HG03066 (cell line): ENCODE data around the gene VEPH1.

ENCODE experiments used
- ATAC-seq: cut with Tn5 transposase; IDR thresholded peaks from one replicate; pipeline ENCODE4 v1.9.1; 2021; ENCODE audit warnings: low read depth; ENCODE audit not compliant: unreplicated experiment

Gene VEPH1

DNA sequence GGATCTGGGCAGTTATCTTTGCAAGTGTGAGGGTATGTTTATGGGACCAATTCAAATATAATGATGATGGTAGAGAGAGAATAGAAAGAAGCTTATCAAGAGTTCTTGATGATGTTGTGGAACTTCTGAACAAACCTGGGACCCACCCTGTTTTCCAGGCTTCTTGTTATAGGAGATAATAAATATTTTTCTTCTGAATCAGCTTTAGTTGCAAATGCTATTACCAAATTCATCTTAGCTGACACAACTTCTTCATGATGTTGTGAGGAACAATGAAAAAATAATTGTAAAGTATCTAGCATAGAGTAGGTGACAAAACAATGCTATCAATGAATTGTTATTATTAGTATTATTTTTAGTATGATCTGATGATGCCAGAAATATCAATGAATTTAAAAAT, 110.1 kb downstream of the VEPH1 start:
- ATAC-seq: no peak

DNA sequence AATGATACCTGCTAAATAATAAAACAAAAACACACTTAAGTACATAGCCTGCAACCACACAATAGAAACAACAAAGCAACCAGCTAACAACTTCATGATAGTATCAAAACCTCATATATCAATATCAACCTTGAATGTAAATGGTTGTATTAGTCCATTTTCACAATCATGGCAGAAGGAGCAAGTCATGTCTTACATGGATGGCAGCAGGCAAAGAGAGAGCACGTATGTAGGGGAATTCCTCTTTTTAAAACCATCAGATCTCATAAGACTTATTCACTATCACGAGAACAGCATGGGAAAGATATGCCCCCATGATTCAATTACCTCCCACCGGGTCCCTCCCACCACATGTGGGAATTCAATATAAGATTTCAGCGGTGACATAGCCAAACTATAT, 111.1 kb downstream of the VEPH1 start:
- no peak for ATAC-seq

DNA sequence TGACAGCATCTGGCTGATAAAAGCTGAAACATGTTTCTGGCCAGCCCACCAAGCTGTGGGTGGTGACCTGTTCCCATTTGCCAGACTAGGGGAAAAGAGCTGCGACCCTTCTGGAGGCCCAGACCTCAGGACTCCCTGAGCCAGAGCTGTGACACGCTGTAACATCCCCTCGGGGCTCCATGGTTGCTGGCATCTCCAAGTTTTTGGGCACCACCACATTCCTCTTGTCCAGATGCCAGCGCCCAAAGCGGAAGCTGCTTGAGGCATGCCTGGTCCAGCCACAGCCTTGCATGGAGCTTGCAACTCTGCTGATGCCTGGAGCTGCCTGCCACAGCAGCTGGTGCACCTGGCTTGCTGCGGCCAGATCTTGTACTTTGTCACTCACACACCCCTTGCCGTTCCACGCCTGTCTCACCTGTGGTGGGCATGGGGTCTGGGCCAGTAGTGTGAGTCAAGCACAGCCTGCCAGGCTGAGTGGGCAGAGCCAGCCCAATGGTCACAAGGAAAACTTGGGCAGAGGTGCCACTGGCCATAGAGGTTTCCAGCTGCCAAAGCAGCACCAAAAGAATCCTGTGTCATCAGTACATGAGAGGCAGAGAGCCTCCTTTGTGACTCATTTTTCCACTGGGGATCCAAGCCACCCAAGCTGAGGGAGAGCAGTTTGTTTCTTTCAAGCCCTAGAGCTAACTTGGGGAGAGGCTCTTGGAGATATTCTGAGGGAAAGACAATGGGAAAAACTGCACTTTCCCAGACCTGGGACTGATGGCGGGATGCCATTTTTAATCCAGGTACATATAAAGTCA, 112.3 kb downstream of the VEPH1 start:
- no peak for ATAC-seq

DNA sequence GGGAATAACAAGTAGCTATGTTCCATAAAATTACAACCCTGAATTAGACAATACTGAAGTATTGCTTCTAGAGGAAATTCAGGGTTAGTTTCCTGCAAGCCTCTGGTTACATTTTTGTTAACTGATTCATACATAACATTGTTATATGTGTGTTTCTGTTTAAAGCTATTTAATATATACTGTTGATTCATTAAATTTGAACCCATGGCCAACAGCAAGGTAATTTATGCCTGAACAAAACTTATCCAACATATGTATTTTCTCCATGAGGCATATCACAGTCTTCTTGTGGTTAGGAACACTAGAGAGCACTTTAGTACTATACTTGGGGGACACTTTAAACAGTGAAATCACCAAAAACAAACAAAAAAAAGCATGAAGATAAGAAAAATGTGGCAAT, 114.2 kb downstream of the VEPH1 start:
- ATAC-seq: no peak

DNA sequence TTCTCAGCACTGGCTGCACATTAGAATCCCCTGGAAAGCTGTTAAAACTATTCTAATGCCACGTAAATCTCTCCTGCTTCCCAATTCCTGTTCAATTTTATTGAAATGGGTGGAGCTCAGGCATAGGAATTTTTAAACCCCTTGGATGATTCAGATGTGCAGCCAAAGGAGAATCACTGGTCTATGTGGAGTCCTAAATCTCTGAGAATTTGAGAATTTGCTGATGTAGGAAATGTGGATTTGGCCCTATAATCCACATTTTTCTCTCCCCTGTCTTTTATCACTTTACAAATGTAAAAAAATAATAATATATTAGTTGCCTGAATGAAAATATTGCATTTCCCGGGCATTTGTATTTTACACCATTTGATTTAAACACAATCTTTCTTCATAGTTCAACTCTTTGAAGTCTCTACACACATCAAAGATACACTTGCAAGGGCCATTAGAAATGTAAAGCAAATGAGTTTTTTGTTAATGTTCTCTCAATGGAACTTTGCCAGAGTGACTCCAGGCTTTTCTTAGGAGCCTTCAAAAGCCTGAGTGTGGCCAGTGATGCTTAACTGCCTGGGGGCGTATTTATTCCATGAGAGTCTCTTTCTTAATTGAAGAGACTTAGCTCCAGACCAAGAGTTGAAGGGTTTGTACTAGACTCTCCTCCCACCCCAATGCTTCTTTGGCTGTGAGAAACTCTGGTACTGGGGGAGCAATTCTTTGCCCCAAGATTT, 115.3 kb downstream of the VEPH1 start:
- ATAC-seq: no peak

DNA sequence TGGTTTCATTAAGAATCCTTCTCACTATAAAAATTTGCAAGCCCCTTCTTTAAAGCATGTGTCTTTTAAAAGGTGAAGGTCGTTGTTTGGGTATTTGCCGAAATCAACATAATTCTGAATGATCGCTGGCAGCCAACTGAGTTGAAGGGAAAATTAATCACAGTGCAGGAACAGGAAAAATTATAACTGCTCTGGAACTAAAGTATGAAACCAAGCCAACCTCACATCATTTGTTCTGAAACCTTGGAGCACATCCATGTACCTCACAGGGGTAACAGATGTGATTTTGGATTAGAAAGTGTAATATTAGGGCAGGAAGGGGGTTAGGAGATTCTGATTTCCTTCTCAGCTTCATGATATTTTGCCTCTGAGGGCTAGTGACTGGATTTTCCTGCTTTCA, 118.7 kb downstream of the VEPH1 start:
- ATAC-seq: no peak

DNA sequence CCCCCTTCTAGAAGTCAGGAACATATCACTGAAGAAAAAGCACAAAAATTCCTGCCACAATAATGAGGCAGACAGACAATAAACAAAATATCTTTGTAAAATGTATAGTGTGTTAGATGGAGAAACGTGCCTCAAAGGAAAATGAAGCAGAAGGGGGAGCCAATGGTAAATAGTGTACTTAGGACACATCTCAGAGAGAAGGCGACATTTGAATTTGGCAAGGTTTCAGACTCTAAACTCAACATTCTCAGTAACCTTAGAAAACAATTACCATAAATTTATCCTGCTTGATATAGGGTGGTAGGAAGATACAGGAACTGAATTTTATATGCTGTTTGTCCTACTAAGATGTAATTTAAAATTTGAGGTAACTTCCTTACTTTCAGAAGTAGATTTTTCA, 119.2 kb downstream of the VEPH1 start:
- no peak for ATAC-seq

DNA sequence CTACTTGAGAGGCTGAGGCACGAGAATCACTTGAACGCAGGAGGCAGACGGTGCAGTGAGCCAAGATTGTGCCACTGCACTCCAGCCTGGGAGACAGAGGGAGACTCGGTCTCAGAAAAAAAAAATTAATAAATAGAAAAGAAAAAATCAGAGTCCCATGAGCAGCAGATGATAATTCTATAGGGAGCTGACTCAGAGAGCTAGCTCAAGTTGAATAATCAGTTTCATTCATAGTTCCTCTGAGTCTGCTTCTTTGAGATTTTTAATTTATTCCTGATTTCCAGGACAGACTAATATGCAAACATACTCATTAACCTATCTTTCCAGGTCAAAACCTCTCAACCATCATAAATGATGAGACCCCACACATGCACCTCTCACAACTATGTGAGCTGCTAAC, 121.6 kb downstream of the VEPH1 start:
- no peak for ATAC-seq

DNA sequence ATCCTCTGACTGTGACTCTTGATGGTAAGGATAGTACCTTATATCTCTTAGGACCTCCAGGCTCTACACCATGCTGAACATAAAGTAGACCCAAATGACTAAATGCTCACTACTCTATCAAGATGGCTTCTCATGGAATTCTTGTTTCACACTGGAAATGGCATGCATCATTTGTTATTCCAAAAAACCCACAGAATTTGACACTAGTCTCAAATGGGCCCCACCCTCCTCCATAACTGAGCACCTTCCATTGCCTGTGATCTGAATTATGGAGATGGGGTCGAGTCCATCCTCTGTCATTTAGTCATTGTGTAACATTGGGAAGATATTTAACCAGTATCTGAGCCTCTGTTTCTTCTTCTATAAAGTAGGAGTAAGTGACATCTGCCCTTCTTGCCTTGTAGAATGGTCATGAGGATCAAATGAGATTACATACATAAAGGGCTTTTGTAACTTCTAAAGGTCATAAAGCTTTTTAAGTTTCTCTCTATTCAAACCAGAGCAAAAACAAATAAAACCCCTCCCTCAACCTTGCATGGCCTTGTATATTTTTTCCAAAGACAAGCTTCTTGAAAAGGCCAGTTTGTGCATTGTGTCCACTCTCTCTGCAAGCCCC, 123.6 kb downstream of the VEPH1 start:
- ATAC-seq: no peak

DNA sequence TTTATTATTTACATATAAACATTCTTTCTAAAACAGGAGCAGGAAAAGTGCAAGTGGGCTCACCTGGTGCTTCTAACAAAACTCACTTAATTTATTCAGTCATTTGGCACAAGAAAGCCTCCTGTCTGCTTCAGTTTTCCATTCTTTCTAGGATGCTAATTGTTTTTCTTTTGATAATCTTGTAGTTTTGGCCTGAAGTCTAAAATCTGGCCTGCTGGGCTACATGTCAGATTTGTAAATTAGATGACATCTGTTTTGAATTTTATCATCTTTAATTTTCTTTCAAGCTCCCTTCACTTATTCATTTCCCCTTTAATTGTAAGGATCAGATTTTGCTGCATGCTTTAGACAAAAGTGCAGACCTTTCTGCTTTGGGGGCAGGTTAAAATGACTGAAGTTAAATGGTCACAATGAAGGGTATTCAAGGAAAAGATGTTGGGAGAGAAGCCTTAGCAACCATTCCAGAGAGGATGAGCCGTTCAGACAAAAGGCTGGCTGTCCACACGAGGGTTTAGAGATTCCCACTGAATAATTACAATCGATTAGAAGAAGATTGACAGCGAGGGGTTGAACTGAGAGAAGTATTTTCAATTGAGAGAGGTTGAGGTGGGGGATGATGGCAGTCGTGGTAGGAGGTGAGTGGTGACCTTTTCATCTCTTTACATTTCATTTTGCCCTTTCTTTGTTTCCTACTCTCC, 126.5 kb downstream of the VEPH1 start:
- ATAC-seq: no peak

DNA sequence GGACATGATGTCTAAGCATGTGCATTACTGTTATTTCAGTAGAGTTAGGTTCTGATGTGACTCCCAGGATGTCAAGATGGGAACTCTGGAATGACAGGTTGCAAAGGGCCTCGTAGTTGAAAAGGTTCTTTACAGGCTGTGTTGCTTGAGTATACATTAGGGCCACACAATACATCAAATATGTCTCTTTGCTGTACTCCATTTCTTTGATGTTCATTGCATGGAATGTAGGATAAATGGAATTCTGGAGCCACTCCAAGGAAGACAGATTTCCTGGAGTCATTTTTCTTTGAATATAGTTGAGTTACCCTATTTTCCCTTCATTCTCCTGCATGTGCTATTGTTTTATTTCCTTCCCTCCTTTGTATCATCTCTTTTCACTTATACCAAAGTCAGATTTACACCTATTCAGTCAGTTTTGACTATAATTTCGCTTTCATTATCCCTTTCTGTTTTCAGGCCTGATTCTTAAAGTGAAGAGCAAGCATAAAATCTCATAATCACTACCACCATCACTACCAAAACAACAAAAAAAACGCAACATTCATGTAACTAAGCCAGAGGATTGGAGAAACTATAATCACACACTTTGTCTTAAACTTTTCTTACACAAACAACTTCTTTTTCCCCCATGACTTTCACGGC, 127.8 kb downstream of the VEPH1 start:
- ATAC-seq: no peak

DNA sequence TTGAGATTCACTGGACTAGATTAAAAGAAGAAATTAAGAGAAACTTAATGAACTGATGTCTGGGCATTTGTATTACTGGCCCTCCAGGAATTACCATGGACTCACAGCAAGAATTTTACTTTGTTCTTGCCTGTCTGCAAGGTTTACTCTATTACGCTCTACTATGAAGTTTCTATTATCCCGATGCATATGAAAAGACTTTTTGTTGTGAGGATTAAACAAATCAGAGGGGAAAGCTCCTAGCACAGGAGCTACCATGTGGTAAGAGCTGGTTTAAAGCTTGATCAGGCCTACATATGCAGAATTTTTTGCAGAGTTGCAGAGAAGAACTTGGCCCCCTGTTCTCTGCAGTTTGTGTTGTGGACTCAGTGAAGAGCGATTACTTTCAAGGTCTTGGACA, 128.3 kb downstream of the VEPH1 start:
- ATAC-seq: no peak

DNA sequence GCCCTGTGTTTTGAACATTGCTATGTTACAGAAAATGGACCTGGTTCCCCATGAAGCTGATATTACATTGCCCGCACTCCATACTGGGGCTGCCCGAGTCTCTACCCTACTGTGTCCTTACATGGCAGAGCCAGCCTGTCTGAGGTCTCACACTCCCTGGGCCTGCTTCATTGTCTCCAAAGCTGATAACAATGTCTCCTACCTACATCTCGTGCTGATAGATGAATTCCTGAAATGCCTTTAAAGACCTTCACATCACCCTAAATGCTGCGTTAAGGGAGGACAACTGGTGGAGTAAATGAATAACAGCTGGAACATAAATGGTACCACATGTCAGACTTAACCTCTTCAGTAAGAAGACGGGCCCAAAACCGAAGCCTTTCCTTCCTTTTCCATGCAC, 129.4 kb downstream of the VEPH1 start:
- ATAC-seq: no peak

DNA sequence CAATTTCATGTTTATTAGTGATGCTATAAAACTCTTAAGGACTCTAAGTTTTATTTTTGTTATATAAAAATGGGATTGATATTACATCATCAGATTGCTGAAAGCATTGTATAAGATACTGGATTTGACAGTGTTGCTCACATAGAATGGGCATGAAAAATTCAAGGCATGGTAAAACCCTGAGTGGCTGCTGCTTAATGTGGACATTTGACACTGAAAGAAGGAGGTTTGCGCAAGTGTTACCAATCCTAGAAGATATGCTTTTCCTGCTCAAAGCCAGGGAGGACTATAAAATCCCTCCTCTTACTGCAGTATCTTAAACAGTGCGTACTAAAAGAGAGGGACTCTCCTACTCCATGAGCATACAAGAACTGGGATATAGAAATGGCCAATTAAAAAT, 132.3 kb downstream of the VEPH1 start:
- ATAC-seq: no peak

DNA sequence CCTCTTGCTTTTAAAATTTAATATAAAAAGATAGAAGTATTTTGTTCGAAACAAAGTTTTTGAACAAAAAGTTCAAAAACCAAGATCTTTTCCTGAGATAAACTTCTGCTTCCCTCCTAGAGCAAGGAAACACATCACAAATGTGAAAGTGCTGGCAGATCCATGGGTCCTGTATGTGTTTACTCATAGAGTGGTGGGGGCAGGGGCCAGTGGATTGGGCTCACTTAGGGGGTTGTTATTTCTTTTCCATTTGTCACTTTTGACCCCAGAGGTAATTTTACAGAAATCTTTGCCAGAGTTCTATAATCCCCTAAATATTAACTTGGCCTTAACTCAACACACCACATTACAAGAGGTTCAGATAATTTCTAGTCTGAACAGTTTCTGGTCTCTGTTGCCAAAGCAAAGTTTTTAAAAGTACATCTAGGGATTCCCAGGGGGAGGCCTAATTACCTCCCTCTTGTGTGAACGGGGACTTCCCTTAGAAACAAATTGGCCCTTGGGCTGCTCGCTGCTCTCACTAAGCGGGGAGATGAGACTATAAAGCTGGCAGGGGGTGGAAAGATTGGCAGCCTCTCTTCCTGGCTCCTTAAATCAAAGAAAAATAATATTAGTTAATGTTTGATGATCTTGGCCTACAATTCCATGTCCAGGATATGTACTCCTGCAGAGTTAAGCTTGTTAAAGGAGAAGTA, 133.3 kb downstream of the VEPH1 start:
- ATAC-seq: no peak

DNA sequence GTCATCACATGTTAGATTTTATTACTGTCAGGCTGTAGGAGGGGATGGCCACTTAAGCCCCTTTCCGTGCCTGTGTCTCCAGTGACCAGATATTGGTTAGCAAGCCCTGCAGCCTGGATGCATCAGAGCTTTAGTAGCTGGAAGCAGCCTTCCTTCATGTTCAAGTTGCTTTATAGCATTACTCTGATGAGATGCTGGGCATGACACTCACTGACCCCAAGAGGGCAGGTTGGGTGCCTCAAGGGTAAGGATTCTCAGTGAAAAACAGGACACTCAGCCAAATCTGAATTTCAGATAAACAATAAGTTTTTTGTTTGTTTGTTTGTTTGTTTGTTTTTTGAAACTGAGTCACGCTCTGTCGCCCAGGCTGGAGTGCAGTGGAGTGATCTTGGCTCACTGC, 135.0 kb downstream of the VEPH1 start:
- no peak for ATAC-seq

DNA sequence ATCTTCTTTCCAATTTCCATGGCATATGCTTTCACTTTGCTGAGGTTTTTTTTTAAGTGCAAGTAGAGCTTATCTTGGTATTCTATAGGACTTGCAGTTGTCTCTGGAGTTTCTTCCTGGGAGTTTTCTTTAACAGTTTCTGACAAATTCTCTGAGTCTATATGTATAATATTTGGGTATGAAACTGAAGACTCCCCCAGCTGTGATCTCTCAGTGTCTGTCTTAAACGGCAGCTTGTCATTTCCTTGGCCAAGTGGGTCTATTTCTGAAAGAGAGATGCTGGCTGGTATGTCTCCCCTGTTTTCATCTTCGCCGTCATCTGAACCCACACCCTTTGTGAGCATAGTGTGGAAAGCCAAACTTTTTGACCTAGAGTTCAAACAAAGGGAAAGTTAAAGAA, 139.8 kb downstream of the VEPH1 start:
- ATAC-seq: no peak

DNA sequence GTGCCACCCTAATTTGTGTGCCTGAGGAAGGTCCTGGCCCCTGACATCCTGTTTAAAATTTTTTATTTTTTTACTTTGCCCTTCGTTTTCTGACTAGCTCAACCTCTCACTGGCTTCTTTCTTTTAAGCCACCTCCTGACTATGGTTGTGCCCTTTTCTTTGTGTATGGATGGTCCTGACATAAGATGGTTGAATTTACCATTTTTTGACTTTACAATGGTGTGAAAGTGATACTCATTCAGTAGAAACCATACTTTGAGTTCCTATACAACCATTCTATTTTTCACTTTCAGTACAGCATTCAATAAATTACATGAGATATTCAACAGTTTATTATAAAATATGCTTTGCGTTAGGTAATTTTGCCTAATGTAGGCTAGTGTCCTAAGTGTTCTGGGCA, 140.9 kb downstream of the VEPH1 start:
- no peak for ATAC-seq

DNA sequence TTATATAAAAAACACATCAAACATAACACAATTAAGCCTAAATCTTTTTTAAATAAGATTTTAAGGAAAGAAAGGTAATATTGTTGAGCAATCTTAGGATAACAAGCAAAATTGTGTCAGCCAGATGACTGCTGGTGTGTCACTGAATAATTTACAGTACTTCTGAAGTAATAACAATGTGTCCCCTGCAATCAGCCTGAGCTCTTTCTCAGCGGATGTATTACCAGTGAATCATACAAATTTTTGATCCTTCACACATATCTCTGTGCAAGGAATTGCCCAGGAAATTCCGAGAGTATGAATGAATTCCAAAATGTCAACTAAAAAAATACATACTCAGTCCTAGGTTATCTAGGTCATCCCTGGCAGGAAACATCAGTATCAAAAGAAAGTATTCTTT, 143.2 kb downstream of the VEPH1 start:
- no peak for ATAC-seq

DNA sequence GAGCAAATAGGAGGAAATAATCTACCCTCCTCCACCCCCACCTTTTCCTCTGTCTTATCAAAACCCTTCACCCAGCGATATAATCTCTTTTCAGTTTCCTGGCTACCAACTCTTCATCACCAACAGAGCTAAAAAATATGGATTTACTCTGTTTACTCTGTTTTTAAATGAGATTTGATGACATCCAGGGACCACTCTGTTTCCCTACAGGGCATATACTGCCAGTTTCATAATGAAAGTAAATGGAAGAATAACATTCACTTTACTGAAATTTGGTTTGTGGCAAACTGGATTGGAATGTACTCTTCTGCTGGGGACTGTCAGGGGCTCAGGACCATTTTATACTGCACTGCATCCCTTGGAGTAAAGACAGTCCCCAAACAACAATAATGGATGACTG, 146.7 kb downstream of the VEPH1 start:
- ATAC-seq: no peak
